Bronchial epithelial cell (primary cell): Measurements from ENCODE around the gene ZNF592. TPM values are rescaled to one million over a fixed set of nuclear protein-coding genes. Genes with fewer than 3 reads are reported as not detected.

ENCODE experiments used
- DNase-seq: peaks from one replicate; pipeline ENCODE4 v3.0.0-alpha.2; 2010; ENCODE audit warnings: low read depth
- FAIRE-seq: peaks from 2 replicates; lab custom pipeline; 2011; peaks lifted over from hg19 to GRCh38; lab: Jason Lieb, UNC
- H3K27me3 ChIP-seq: 2 replicates; pipeline ENCODE4 v1.5.1; 2011; ENCODE audit warnings: low read length; ENCODE audit not compliant: control insufficient read depth, insufficient read depth
- H3K36me3 ChIP-seq: 2 replicates; pipeline ENCODE4 v1.5.1; 2011; ENCODE audit warnings: low read length; ENCODE audit not compliant: control insufficient read depth, insufficient read depth
- H3K4me3 ChIP-seq: 2 replicates; pipeline ENCODE4 v1.5.1; 2011; ENCODE audit warnings: mild to moderate bottlenecking, low read depth, low read length, control low read depth
- CTCF ChIP-seq: IDR thresholded peaks from 2 replicates; pipeline ENCODE4 v1.5.1; 2011; ENCODE audit warnings: mild to moderate bottlenecking, moderate library complexity, low read length, control low read depth, inconsistent platforms; ENCODE audit not compliant: insufficient read depth, severe bottlenecking
- total RNA-seq: library from RNA; depleted of rRNA; stranded (reverse); fragments of >200 nt; gene quantifications from 2 replicates; pipeline ENCODE4 v1.2.1, GENCODE V29; 2014

ZNF592 gene
- total RNA-seq, 1 donor from 2014 or later, result 2.6 TPM

GRCh38 chr15:84759018-84759417 is 10.6 kb downstream of the ZNF592 start:
- FAIRE-seq (no peak), DNase-seq (no peak)
- no peak for TF ChIP-seq CTCF
- no peaks in the 10 kb centered on the region for H3K27me3 ChIP-seq
- no peak overlapping the region for H3K4me3 ChIP-seq
- H3K36me3 ChIP-seq, result no peaks in the 10 kb centered on the region

DNA sequence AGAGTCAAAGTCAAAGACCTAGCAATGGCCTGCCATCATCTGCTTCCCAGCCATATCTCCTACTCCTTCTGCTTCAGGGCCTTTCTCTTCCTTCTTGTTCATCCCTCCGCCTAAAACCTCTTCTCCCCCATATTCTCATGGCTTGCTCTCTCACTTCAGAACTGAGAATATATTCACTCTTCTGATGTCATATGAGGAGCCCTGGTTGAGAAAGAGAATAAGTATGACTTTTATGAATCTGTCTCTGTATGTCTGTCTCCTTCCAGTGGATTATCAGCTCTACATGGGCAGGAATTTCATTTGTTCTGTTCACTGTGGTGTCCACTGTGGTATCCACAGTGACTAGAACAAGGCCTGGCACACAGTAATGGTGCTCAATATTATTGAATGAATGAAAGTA is 11.8 kb downstream of the ZNF592 start:
- FAIRE-seq (no peak), DNase-seq (no peak)
- Histone ChIP-seq H3K36me3 (peaks cover 1% of the 10 kb centered on the region), H3K27me3 (no peaks in the 10 kb centered on the region), H3K4me3 (no peak overlapping the region)
- TF ChIP-seq CTCF, result no peak

DNA sequence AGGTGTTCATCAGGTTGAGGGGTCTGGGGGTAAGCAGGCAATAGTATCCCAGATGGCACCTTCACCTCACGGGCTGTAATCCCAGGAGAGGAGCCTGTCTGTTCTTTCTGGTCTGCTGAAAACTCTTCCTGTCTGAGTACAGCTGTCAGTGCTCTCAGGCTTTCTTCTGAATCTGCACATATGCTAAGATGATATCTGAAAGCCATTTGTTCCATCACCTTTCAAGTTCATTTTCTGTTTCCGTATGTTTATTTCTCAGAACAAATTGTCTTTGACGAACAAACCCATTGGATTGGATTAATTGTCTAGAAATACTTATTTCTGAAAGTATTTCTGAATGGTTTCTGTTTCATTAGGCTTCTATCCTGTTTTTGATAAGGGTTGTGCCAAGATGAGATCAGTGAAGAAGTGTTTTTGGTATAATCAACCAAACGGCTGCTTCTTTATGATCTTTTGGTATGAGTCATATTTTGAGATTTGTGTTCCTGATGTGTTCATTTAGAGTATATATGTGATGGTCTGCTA is 13.3 kb downstream of the ZNF592 start:
- no peak for TF ChIP-seq CTCF
- FAIRE-seq (no peak), DNase-seq (no peak)
- Histone ChIP-seq H3K4me3 (no peak overlapping the region), H3K36me3 (peaks cover 7% of the 10 kb centered on the region), H3K27me3 (no peaks in the 10 kb centered on the region)

DNA sequence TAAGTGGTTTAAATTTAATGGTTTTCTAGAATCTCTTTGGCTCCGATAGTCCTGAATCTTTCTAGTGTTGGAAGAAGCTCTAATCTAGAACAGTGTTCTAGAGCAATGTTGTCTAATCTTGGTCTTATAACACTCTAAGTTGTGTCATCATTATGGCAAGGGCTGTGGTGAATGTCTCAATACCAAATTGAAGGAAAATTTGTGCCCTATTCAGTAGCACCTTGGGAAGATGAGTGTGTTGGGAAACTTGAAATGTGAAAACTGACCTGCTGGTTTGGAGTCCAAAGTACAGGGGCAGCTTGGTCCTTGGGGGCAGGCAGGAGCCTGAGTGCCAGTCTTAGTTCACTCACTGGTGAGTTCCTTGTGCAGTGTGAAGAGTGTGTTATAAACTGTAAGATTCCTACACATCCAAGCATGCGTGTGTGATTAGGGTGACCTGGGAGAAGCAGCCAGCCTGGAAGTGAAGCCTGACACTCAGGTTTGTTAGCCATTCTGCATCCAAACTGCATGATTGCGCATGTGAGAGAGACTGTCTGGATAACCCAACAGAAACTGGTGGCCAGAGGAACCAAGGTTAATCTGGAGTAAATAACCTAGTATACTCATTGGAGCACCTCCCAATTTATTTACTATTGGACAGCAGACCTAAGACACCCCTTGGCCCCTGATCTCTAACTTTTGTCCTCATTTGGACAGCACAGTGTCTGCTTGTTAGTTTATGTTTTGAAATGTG is 14.6 kb downstream of the ZNF592 start:
- FAIRE-seq (no peak), DNase-seq (no peak)
- H3K36me3 ChIP-seq, result peaks cover 9% of the 10 kb centered on the region
- H3K27me3 ChIP-seq, result no peaks in the 10 kb centered on the region
- no peak for TF ChIP-seq CTCF
- H3K4me3 ChIP-seq, result no peak overlapping the region

DNA sequence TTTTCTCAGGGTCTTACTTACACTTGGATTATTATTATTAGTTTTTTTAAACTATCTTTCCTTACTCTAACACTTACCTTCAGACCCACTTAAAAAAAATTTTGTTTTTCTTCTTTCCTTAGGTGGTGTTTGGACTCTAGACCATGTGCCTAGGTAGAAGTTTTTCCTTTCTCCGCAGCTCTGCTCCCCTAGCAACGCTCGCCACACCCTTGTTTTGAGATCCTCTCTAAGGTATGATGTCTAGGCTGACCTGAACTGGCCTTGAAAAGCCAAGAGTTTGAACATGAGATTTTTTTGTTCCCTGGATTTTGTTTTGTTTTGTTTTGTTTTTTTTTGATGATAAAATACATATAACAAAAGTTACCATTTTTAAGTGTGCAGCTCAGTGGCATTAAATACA is 16.2 kb downstream of the ZNF592 start:
- no peak for TF ChIP-seq CTCF
- FAIRE-seq (no peak), DNase-seq (no peak)
- no peak overlapping the region for H3K4me3 ChIP-seq
- H3K27me3 ChIP-seq, result no peaks in the 10 kb centered on the region
- H3K36me3 ChIP-seq, result peaks cover 12% of the 10 kb centered on the region
